ENCODE measurements around the gene NARS2. TPM values are rescaled to one million over a fixed set of nuclear protein-coding genes. Genes with fewer than 3 reads are reported as not detected.

Gene NARS2
- total RNA-seq, 3 donors from 2014 or later (not counting 1 experiment from before 2014, with no cell fraction given): 6.5 to 9.6 (median 8.8) TPM

GRCh38 chr11:78560826-78561484 lies 13.7 kb downstream of the NARS2 start:
- Mint-ChIP-seq H3K27ac (peak overlapping the region in 1 of 2 donors; percentile 34), H3K9me3 (no peaks in the 10 kb centered on the region), H3K36me3 (peaks cover 8% of the 10 kb centered on the region), H3K4me3 (no peak overlapping the region), H3K27me3 (ENCODE audit: low read depth in 2 of 2) (no peaks in the 10 kb centered on the region), H3K4me1 (peaks cover 6% of the 10 kb centered on the region in 2 donors)
- Histone ChIP-seq H3K9me3 (ENCODE audit: control insufficient read depth, insufficient read depth, low read length) (no peaks in the 10 kb centered on the region), H3K36me3 (ENCODE audit: control insufficient read depth, insufficient read depth, low read length) (peaks cover 17% of the 10 kb centered on the region), H3K4me3 (ENCODE audit: low read length) (no peak overlapping the region), H3K27me3 (ENCODE audit: control insufficient read depth, insufficient read depth, low read length) (no peaks in the 10 kb centered on the region), H3K4me1 (ENCODE audit: control insufficient read depth, insufficient read depth, low read length) (no peaks in the 10 kb centered on the region), H3K27ac (ENCODE audit: low read length) (no peak overlapping the region)
- no peak for TF ChIP-seq CTCF (IDR thresholded peaks at IDR 0.05)
- intact Hi-C loops (cut with micrococcal nuclease): no loop called here
- ATAC-seq: no peak
- 30% methylated on average over 8 of the region's 8 CpGs for WGBS (ENCODE audit: insufficient coverage)
- no peak for DNase-seq

GRCh38 chr11:78560153-78560552 lies 14.5 kb downstream of the NARS2 start:
- H3K27me3 Mint-ChIP-seq (ENCODE audit: low read depth in 2 of 2): no peaks in the 10 kb centered on the region
- peaks cover 8% of the 10 kb centered on the region for H3K36me3 Mint-ChIP-seq
- DNase-seq (no peak), ATAC-seq (no peak)
- no peak overlapping the region for H3K4me3 Mint-ChIP-seq
- TF ChIP-seq CTCF (IDR thresholded peaks at IDR 0.05): no peak
- WGBS (ENCODE audit: insufficient coverage): 67% methylated on average over 2 of the region's 3 CpGs
- peaks cover 6% of the 10 kb centered on the region in 2 donors for H3K4me1 Mint-ChIP-seq
- Histone ChIP-seq H3K27ac (ENCODE audit: low read length) (no peak overlapping the region), H3K9me3 (ENCODE audit: control insufficient read depth, insufficient read depth, low read length) (no peaks in the 10 kb centered on the region), H3K27me3 (ENCODE audit: control insufficient read depth, insufficient read depth, low read length) (no peaks in the 10 kb centered on the region), H3K4me3 (ENCODE audit: low read length) (no peak overlapping the region), H3K36me3 (ENCODE audit: control insufficient read depth, insufficient read depth, low read length) (peaks cover 11% of the 10 kb centered on the region), H3K4me1 (ENCODE audit: control insufficient read depth, insufficient read depth, low read length) (no peaks in the 10 kb centered on the region)
- no peaks in the 10 kb centered on the region for H3K9me3 Mint-ChIP-seq
- intact Hi-C loops (cut with micrococcal nuclease): no loop called here
- H3K27ac Mint-ChIP-seq: no peak overlapping the region

- peaks cover 6% of the 10 kb centered on the region in 2 donors for H3K4me1 Mint-ChIP-seq
- Histone ChIP-seq H3K27ac (ENCODE audit: low read length) (no peak overlapping the region), H3K36me3 (ENCODE audit: control insufficient read depth, insufficient read depth, low read length) (peaks cover 11% of the 10 kb centered on the region), H3K9me3 (ENCODE audit: control insufficient read depth, insufficient read depth, low read length) (no peaks in the 10 kb centered on the region), H3K27me3 (ENCODE audit: control insufficient read depth, insufficient read depth, low read length) (no peaks in the 10 kb centered on the region), H3K4me1 (ENCODE audit: control insufficient read depth, insufficient read depth, low read length) (no peaks in the 10 kb centered on the region), H3K4me3 (ENCODE audit: low read length) (no peak overlapping the region)
- 99% methylated on average over 2 of the region's 2 CpGs for WGBS (ENCODE audit: insufficient coverage)
- ATAC-seq (no peak), DNase-seq (no peak)
- peaks cover 8% of the 10 kb centered on the region for H3K36me3 Mint-ChIP-seq
- no peak overlapping the region for H3K4me3 Mint-ChIP-seq
- no peaks in the 10 kb centered on the region for H3K27me3 Mint-ChIP-seq (ENCODE audit: low read depth in 2 of 2)
- intact Hi-C loops (cut with micrococcal nuclease): no loop called here
- H3K9me3 Mint-ChIP-seq: no peaks in the 10 kb centered on the region
- TF ChIP-seq CTCF (IDR thresholded peaks at IDR 0.05): no peak
- no peak overlapping the region for H3K27ac Mint-ChIP-seq
Observed at GRCh38 chr11:78557236-78557635, 17.4 kb downstream of the NARS2 start.

- no peaks in the 10 kb centered on the region for H3K9me3 ChIP-seq (ENCODE audit: control insufficient read depth, insufficient read depth, low read length)
- intact Hi-C loops (cut with micrococcal nuclease): no loop called here
- H3K9me3 Mint-ChIP-seq: no peaks in the 10 kb centered on the region
- ATAC-seq (no peak), DNase-seq (no peak)
- peaks cover 8% of the 10 kb centered on the region for H3K36me3 Mint-ChIP-seq
- no peak overlapping the region for H3K27ac Mint-ChIP-seq
- H3K36me3 ChIP-seq (ENCODE audit: control insufficient read depth, insufficient read depth, low read length): peaks cover 11% of the 10 kb centered on the region
- H3K27ac ChIP-seq (ENCODE audit: low read length): no peak overlapping the region
- no peak overlapping the region for H3K4me3 Mint-ChIP-seq
- WGBS (ENCODE audit: insufficient coverage): 67% methylated on average over 1 of the region's 3 CpGs
- peaks cover 2% of the 10 kb centered on the region in 2 donors for H3K4me1 Mint-ChIP-seq
- TF ChIP-seq CTCF (IDR thresholded peaks at IDR 0.05): no peak
- no peaks in the 10 kb centered on the region for H3K27me3 ChIP-seq (ENCODE audit: control insufficient read depth, insufficient read depth, low read length)
- H3K4me1 ChIP-seq (ENCODE audit: control insufficient read depth, insufficient read depth, low read length): no peaks in the 10 kb centered on the region
- no peaks in the 10 kb centered on the region for H3K27me3 Mint-ChIP-seq (ENCODE audit: low read depth in 2 of 2)
- no peak overlapping the region for H3K4me3 ChIP-seq (ENCODE audit: low read length)
Observed at GRCh38 chr11:78555592-78555991, 19.1 kb downstream of the NARS2 start.

Data from natural killer cell (primary cell).